IPS-NIHi11 (cell line): Measurements from ENCODE around the gene CAPN14.

Experiments
- DNase-seq: peaks from one replicate; pipeline ENCODE4 v3.0.0; 2012; ENCODE audit warnings: mixed read lengths, low spot score

Gene CAPN14

DNA sequence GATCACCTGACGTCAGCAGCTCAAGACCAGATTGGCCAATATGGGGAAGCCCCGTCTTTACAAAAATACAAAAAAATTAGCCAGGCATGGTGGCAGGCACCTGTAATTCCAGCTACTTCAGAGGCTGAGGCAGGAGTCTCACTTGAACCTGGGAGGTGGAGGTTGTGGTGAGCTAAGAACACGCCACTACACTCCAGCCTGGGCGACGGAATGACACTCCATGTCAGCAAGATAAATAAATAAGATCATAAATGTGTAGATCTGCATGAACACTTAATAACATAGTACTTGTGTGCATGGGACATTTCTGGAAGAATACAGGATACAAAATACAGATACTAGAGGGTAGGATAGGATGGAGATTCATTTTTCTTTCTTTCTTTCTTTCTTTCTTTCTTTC, 25.7 kb upstream of the CAPN14 start:
- DNase-seq = no peak

- no peak for DNase-seq
These were observed 24.4 kb upstream of the CAPN14 start for GRCh38 chr2:31241625-31242270.

DNA sequence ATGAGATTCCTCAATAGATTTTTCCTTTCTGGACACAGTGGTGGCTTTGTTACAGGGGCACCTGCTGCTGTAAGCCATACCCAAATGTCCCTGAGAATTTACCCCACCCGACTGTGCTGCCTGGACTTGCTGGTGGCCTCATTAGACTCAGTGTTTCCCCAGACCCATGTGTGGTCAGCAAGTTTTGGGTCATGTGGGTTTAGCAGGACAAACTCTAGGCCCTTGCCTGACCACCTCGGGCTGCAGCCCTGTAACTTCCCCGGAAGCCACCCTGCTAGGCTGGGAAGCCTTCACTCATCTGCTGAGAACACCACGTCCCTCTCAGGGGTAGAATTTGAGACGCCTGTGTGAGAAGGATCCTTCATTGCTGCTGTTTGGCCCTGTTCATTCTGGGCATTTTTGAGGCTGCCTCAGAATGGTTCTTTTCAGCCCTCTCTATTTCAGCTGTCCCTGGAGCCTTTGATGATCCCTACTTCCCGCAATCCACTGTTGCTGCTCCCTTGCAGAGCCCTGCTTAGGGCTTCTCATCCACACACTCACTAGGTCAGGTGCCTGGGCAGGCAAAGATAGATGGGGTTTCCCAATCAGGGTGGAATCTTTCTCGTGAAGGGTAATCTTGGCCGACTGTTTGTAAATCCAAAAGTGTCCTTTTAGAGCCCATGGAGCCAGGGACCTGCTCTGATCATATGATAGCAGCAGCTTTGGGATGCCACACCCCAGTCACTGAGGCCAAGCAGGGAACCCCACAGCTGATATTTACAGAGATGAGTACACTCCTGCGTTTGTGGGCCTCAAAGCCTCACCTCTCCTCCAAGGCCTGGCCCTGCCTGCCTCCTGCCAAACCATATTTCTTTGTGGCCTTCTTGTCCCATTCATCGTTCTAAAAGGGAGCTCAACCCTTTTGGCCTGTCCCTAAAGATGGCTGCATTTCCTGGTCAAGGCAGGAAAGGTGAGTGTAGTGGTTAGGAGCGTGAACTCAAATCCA, 23.4 kb upstream of the CAPN14 start:
- DNase-seq = no peak

GRCh38 chr2:31239593-31240177, 22.4 kb upstream of the CAPN14 start:
- DNase-seq = no peak

DNA sequence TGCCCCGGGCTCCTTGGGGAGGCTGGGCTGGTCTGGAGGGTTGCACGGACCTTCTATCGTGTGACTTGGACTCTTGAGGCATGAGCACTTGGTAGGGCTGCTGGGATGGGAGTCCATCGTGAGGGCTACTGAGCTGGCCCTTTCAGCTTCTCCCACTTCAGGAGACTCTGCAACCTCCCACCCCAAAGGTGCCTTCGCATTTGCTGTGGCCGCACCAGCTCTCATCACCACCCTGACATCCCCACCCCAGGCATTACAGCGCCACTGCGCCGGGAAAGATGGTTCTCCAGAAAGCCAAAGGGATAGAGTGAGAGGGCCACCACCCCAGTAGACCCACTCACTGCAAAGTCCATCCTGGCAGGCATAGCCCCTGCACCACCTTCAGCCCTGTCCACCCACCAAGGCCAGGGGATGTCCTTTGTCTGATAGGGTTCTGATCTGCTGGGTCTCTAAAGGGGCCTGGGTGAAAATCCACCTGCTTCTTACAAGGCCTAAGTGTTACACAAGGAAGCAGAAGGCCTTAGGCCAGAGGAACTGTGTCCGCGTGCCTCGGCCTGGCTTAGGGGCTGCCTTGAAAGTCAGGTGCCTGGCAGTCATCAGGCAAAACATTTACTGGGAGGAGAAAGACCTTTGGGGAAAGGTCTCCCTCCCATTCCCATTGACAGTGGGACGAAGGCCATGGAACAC, 21.7 kb upstream of the CAPN14 start:
- DNase-seq = no peak

GRCh38 chr2:31238126-31238905, 21.0 kb upstream of the CAPN14 start:
- no peak for DNase-seq

DNA sequence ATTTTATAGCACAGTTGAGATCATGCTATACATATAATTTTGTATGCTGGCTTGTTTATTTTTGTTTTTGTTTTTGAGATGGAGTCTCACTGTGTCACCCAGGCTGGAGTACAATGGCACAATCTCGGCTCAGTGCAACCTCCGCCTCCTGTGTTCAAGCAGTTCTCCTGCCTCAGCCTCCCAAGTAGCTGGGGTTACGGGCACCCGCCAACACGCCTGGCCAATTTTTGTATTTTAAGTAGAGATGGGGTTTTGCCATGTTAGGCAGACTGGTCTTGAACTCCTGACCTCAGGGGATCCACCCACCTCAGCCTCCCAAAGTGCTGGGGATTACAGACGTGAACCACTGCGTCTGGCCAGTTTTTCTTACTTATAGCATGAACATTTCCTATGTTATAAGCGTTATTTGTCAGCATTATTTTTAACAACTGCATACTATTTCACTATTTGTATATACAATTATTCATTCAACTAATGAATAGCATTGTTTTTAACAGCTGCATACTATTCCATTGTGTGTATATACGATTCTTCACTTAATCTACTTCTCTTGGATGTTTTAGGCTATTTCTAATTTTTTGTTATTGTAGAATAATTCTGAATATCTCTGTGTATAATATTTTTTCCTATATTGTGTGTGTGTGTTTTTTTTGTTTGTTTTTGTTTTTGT, 20.2 kb upstream of the CAPN14 start:
- DNase-seq = no peak

GRCh38 chr2:31236433-31237205, 19.3 kb upstream of the CAPN14 start:
- no peak for DNase-seq

GRCh38 chr2:31235504-31235902, 18.2 kb upstream of the CAPN14 start:
- DNase-seq = no peak

- DNase-seq = no peak
These were observed 17.6 kb upstream of the CAPN14 start for GRCh38 chr2:31234683-31235503.

GRCh38 chr2:31233741-31234682, 16.7 kb upstream of the CAPN14 start, which contains the start of gene EHD3:
EHD3 (plus strand) TSS chr2:31234152; CDS start chr2:31234622, 470 bp downstream.
- peak; percentile 94 for DNase-seq

DNA sequence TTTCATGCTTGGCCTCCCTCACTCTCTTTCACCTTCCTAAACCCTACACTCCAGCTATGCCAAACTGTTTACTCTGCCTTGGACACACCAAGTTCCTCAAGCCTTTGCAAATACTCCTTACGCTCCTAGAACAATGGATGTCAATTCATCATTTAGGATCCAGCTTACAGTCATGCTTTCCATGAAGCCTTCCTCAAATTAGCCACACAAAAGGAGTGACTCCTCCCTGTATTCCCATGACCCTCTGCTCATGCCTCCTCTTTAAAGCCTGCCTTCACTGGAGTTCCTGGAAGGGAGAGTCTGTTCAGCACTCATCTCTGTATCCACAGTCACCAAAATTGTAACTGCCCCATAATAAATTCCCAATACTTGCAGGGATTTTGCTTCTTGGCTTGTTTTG, 15.9 kb upstream of the CAPN14 start:
- no peak for DNase-seq

DNA sequence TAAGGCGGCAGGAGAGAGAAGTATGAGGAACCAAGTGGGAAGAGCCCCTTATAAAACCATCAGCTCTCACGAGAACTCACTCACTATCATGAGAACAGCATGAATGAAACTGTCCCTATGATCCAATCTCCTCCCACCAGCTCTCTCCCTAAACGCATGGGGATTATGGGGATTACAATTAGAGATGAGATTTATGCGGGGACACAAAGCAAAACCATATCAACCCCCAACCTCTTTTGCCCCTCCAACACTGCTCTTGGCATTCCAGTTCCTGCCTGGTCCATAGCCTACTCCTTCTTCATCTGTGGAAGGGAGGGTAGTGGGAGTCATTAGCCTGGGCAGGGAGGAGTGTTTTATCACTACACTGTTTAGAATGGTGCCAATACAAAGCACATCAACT, 15.3 kb upstream of the CAPN14 start:
- DNase-seq = no peak

- no peak for DNase-seq
These were observed 14.4 kb upstream of the CAPN14 start for GRCh38 chr2:31231571-31232302.

DNA sequence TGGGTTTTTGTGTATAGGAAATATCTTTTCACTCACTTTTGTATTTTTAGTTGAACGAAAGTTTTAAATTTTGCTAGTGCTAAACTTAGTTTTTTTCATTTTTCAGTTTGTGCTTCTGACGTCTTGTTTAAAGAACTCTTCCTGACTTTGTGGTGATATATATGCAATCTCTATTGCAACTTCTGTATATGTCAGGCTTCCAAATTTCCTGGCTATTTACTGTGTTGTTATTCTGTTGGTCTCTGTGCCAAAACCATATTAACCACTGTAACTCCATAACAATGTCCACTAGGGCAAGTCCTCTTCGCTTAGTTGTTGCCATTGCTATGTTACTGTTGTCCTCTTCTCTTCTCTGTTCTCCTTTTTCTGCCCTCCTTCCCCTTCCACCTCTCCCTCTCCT, 13.4 kb upstream of the CAPN14 start:
- no peak for DNase-seq

DNA sequence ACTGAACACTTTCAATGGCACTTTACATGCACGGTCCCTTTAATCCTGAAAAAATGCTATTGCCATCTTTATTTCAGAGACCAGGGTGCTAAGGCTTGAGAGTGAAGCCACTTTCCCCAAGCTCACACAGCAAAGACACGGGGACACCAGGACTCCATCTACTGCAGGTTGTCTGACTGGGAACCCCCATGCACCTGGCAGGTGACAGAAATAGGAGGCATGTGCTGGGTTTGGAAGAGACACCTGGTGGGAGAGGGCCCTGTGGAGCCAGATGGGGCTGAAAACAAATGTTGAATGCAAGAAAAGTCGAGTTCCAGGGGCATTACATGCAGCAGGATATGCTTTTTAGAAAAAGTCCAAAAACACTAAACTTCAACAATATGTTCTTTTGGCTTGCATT, 11.4 kb upstream of the CAPN14 start:
- DNase-seq = no peak

DNA sequence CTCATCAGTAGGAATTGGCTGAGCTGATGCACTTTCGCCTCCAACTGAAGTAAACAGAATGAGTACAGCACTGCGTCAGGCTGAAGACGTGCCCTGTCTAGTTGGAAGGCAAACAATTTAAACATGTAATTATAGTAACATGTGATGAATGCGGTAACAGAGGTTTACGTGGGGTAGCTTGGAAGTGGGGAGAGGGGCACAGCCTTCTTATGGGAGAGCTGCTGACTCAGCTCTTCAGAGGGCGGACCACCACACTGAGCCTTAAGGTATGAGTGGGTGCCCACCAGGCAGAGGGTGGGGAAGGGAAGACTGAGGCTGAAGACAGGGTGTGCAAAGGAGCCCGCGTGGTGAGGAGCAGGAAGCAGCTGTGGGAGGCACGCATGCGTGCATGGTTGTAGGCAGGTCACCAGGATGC, 10.4 kb upstream of the CAPN14 start:
- DNase-seq = no peak
